HG03342 (cell line): ENCODE results near the gene GAL3ST1.
"Not testable (repeated sequence)": the region's sequence is repeated elsewhere in the genome, so short reads cannot be mapped to it uniquely, and the experiment has no call there.

Experiments used
- ATAC-seq: cut with Tn5 transposase; IDR thresholded peaks from one replicate; pipeline ENCODE4 v1.9.1; 2021; ENCODE audit warnings: mild to moderate bottlenecking, moderate library complexity; ENCODE audit not compliant: unreplicated experiment

GAL3ST1 gene

DNA sequence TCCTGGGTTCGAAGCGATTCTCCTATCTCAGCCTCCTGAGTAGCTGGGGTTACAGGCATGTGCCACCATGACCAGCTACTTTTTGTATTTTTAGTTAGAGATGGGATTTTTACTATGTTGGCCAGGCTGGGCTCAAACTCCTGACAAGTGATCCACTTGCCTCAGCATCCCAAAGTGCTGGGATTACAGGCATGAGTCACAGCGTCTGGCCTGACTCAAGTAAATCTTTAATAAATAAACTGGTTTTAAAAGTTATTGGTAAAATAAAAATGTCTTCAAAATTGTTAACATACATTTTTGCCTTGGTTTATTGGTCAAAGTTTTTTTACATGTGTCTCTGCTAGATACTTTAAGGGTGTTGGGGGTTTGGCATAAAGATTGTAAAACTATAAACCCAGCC is 24.5 kb upstream of the GAL3ST1 start:
- ATAC-seq = no peak

DNA sequence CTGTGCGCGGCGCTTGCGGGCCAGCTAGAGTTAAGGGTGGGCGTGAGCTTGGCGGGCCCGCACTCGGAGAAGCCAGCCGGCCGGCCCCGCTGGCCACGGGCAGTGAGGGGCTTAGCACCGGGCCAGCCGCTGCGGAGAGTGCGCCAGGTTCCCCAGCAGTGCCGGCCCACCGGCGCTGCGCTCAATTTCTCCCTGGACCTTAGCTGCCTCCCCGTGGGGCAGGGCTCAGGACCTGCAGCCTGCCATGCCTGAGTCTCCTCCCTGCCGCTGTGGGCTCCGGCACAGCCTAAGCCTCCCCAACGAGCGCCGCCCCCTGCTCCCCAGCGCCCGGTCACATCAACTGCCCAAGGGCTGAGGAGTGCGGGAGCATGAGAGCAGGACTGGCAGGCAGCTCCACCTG is 22.4 kb upstream of the GAL3ST1 start:
- no peak for ATAC-seq

DNA sequence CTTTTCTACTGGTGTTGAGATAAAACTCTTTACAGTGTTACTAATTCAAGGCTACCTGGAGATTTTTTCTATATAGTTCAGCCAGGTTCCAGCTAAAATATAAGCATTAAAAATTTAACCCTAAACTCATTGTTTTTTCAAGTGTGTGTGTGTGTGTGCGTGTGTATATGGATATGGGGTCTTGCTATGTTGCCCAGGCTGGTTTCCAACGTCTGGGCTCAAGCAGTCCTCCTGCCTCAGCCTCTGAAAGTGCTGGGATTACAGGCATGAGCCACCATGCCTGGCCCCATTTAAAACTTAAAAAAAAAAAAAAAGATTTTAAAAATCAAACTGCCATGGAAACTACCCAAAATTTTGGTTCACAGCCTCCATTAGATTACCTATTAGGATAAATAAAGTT is 21.7 kb upstream of the GAL3ST1 start:
- no peak for ATAC-seq

DNA sequence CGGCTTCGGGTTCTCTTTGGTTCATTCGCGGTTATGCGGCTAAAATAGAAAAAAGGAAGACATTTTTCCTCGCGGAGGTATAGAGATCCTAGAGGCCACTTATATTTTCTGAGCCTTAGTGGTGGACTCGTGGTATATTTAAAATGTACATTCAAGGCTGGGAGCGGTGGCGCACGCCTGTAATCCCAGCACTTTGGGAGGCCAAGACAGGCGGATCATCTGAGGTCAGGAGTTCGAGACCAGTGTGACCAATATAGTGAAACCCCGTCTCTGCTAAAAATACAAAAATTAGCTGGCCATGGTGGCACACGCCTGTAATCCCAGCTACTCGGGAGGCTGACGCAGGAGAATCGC is 17.9 kb upstream of the GAL3ST1 start:
- ATAC-seq = peak; percentile 2

DNA sequence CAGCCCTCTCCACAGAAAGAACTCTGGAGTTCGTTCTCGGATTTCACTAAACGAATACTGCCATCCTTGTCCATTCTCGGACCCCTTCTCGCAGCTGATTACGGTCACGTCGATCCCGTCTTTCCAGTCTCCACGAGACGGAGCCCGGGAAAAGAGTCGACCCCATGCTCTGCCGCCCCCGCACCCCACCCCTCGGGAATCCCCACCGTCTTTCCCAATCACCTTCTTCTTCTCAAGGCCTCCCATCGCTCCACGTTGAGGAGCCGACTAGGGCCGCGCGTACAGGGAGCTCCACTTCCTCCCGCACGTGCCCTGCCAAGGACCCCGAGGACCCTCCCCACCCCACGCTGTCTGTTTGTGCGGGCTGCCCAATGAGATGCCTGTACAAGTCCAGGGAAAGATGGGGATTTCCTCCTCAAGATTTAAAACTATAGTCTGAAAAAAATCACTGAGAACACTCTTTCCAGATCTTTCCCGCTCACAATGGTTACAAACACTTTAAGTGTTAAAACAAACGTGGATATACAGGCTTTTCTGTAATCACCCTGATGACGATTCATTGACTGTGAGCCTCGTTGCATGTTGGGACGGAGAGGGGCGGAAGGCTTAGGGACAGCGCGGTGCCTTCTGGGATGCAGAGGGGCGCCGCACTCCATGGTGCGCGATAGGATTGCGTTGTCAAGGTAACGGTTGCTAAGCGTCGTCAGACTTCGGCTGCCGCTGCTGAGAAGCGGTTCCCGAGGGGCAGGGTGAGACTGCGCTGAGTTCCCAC is 17.3 kb upstream of the GAL3ST1 start, which contains the start of gene PES1:
TSS of gene PES1 (minus strand) at position 323 of the 772 bp plus-strand sequence. CDS start at position 246, 77 bp downstream.
- peak; percentile 94 for ATAC-seq

DNA sequence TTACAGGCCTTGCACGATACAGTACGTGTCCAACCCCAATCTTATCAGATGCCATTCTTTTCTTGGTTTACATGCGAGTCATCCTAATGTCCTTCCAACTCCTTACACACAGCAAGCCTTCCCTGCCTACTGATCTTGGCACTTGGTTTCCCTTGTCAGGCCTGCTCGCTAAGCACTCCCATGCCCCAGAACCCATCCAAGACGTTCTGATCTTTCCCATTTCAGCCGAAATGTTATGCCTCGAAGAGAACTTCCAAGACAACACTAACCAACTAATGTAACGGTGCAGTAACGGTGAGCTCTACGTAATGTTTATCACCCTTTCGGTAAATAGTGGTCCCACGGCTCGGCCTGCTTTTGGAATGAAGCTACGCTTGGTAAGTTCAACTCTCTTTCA is 16.7 kb upstream of the GAL3ST1 start:
- no peak for ATAC-seq

DNA sequence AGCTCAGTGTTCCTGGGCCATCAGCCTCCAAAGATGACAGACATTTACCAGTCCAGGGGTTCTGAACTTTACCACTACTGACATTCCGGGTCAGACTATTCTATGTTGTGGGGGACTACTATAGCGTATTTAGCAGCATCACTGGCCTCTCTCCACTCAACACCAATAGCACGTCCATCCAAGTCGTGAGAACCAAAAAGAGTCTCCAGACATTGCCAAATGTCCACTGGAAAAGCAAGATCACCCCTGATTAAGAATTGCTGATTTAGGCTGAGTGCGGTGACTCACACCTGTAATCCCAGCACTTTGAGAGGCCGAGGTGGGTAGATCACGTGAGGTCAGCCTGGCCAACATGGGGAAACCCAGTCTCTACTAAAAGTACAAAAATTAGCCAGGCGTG is 11.9 kb upstream of the GAL3ST1 start:
- no peak for ATAC-seq

DNA sequence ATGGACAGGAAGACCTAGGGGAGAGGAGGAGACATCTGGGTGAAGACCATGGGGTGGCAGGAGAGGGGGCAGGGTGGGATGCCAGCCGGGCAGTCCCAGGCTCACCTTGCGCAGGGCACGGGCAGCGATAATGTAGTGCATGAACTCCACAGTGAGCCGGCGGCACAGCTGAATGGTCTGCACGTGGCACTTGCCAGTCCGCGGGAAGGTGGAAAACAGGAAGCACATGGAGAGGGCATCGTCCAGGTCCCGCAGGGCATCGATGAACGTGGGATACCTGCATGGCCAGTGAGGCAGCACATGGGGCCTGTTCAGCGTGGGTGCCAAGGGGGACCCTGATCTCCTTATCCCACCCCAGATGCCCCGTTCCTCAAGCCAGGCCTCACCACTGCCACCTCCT is 10.0 kb upstream of the GAL3ST1 start:
- ATAC-seq = no peak

DNA sequence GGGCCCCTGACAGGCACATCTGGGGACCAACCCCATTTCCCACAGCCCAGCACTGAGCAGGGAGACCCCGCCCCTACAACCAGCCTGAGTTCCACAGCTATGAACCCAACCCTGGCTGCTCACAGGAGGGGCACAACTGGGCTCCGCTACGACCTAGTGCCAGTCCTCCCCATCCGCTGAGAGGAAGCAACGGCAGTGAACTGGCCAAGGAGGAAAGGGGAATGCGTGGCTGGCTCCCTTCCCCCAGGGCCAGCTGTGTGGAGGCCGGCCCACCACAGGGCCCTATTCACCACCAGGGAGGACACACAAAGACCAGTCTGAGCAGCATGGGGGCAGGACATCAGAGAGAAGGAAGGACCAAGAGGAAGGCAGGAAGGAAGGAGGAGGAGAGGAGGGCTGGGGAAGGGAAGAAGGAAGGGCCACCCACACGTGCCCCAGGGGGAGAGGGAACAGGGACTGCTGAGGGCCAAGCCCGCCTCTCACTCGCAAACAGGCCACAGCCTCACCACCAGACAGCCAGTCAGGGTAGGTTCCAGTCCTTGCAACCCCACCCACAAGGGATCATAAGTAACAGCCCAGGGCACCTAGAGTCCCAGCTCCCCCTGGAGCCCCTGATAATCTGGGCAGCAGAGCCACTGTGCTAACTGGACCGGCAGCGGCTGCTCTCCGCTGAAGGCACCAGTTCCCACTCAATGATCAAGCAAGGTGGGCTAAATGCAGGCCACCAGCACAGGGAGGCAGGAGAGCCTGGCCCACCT is 8.5 kb upstream of the GAL3ST1 start:
- ATAC-seq = no peak

DNA sequence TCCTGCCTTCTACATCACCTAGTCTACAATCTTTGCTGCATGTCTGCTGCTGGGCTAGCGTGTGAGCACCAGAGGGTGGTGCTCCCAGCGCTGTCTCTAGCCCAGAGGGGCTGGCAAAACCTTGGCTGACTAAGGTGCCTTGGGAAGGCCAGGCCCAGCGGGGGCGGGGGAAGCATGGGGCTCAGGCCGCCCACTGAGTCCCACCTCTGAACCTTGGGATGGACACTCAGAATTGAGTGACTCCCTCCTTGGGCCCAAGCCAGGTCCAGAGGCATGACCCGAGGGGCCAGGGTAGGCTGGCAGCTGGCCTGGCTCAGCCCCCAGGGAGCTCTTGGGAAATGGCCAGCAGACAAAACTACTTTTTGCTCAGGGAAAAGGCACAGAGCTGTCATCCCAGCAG is 7.6 kb upstream of the GAL3ST1 start:
- ATAC-seq = no peak

DNA sequence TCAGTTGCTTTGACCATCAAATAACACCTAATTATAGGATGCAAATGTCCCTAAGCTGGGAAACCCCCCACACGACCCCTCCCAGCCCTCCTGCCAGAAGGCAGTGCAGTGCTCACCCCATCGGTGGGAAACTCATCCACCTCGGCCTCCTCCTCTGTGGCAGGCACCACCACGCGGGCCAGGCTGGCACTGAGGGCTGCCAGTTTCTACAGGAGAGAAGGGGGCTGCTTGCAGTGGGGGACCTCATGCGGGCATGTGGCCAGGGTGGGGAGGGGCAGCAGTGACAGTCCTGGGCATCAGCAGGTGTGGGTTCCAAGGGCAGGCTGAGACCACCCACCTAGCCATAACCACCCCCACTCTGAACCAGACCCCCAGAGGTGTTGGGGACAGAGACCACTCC is 6.4 kb upstream of the GAL3ST1 start:
- ATAC-seq = no peak

DNA sequence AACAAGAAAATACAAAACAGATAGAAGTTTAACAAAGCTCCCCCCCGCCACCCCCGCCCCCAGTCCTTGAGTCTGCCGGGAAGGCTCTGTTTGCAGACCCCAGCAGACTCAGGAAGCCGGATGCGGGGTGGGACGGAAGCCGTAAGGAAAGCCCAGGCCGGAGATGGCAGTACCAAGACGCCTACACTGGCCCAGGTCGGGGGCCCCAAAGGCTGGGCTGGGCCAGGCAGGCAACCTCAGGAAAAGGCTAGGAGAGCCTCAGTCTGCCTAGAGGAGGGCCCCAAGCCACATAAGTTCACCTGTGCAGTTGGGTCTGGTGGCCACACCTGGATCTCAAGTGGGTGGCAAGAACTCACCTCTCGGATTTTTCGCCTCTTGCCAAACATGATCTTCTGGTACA is 4.0 kb upstream of the GAL3ST1 start:
- no peak for ATAC-seq

DNA sequence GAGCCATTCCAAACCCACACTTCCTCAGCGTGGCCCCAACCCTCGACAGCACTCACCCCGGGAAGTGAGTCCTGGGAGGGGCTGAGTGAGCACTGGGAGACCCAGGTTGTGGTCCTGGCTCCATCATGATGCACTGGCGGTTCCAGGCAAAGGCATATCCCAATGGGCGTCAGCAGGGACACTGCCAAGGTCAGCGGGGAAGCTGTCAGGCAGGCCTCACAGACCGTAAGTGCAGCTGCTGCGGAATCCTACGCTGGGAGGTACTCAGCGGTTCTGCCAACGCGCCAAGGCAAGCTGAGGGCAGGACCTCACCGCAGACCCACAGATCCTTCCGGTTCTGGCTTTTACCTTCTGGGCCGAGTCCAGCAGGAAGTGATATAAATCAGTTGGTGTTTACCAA is 1.4 kb upstream of the GAL3ST1 start:
- ATAC-seq = no peak

DNA sequence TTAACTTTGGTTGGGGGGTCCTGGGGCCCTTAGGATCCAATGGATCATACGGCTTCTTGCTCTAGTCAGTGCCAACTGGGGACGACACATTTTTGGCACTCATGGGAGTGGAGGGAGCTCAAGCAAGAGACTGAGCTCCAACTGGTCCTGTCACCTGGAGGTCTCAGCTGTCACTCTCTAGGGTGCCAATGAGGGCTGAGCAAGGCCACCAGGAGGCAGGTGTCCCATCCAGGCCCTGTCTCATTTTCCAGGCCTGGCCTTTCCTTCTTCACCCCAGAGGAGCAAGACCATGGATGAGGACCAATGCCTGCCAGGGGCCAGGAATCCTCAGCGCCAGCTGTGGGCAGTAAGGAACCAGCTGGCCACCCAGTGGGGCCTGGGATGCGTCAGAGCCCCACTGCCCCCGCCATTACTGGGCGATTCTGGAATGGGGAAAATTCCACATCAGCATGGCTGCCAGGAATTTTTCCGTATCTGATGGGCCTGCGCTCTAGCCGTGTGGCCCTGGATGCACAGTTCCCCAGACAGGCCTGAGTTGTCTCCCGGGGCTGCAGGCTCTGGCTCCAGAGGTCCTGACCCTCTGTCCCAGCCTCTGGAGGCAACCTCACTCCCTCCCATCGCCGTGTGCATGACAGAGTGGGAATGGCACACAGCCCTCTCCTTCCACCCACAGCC is 669 bp upstream of the GAL3ST1 start:
- no peak for ATAC-seq

DNA sequence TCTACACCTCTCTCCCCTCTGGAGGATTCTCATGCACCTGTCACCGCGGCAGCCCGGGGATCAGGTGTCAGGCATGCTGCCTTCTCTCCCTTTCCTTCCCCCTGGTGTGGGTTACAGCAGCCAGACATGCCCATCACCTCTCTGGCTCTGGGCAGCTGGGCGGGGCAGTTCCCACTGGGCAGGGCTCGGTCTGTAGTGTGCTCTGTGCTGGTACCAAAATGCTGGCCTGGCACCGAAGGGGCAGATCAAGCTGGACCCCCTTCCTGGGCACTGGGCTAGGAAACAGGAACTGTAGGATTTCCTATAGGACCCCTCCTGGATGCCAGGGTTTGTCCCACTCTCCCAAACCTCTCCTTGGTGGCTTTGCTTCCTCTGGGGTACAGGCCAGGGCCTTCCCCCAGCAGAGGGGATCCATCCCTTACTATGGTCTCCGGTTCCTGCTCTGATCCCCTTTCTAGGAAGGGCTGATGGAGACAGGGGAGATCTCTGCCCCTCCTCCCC is 821 bp downstream of the GAL3ST1 start:
- no peak for ATAC-seq

DNA sequence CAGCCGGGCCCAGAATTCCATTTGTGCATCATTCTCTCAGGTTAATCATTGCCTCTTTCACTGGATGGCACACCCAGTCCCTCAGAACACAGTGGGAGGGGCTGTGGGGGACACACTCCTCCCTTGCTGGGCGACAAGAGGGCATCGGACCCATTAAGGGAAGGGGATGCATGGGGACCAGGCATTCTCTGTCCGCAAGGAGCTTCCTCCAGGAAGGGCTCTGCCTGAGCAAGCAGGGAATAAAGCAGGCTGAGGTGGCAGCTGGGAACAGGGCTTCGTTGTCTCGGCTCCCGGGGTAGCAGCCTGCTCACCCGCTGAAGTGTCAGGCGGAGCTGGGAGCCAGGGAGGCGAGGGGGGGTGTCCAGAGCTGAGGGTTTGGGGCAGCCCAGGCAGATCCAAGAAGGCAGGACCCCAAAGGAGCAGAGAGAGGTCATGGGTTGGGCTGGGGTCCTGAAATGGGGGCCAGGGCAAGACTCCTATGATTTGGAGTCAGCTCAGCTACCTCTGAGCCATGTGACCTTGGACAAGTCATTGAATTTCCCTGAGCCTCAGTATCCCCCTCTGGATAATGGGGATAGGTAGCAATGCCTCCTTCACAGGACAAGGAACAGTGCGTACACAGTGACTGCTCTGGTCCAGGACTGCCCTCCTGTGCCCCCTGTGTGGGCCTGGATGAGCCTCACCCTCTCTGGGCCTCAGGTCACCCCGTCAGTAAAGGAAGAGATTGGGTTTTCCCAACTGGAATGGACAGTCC is 1.4 kb downstream of the GAL3ST1 start:
- no peak for ATAC-seq

DNA sequence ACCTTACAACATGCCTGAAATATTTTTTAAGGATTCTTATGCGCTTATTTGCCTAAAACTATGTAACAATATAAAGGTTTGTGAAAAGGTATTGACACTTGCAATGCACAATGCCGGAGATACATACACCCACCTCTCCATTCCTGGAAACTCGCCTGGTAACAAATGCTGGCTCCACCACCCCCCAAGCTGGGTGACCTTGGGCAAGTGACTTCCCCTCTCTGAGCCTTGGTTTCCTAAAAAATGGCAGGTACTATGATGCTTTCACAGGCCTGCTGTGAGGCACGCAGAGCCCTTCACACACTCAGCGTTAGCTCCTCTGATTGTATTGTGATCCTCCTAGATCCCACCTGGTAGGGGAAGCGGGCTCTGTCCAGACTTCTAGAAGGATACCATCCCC is 2.3 kb downstream of the GAL3ST1 start:
- ATAC-seq = no peak

DNA sequence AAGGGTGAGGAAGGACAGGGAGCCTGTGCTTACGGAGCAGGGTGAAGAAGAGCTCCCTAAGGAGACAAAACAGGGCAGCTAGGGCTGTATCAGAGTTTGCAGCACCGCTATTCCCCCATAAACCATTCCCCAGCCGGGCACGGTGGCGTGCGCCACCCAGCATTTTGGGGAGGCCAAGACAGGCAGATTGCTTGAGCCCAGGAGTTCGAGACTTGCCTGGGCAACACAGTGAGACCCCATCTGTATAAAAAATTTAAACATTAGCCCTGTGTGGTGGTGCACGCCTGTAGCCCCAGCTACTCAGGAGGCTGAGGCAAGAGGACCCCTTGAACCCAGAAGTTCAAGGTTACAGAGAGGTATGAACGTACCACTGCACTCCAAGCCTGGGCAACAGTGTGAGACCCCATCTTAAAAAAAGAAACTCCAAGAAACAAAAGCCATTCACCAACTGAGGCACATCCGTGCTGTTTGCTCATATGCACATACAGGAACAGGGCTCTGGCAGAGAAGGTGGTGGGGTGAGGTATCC is 4.7 kb downstream of the GAL3ST1 start:
- ATAC-seq = no peak

DNA sequence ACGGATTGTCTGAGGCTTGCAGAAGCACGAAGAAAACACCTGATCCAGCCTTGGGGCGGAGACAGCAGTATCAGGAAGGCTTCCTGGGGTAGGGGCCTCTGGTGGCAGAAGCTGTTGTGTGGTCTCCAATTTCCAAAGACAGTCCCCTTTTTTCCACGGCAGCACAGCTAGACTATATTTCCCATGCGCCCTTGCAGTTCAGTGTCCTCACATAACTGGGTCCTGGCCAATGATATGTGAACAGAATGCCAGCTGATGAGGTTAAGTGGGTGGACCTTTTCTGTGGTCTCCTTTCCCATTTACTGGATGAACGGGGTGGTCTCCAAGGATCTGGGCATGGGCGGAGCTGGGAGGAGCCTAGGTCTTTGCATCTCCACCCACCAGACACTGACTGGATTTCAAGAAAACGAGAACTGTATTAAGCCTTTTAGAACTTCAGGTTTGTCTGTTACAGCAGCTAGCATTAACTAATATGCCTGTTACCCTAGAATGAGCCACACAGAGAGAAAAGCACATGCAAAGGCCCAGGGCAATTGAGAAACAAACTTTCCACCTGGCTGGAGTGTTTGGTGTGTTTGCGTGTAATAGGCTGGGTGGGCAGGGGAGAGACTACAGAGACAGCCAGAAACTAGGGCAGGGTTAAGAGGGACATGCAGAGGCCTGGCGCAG is 6.2 kb downstream of the GAL3ST1 start:
- ATAC-seq = no peak

DNA sequence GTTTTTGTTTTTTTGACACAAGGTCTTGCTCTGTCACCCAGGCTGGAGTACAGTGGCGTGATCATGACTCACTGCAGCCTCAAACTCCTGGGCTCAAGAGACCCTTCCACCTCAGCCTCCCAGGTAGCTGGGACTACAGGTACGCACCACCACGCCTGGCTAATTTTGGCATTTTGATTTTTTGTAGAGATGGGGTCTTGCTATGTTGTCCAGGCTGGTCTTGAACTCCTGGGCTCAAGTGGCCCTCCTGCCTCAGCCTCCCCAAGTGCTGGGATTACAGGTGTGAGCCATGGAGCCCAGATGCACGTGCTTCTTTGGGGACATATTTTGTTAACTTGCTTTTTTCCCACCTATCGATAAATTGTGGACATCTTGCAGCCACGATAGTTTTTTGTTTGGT is 7.2 kb downstream of the GAL3ST1 start:
- ATAC-seq = not testable (repeated sequence)
